Bronchus fibroblast of lung (primary cell): ENCODE results near the gene CNGA3. TPM values are rescaled to one million over a fixed set of nuclear protein-coding genes. Genes with fewer than 3 reads are reported as not detected.

Experiments
- total RNA-seq: library from RNA; depleted of rRNA; stranded (reverse); fragments of >200 nt; gene quantifications from 2 replicates; pipeline ENCODE4 v1.2.3, GENCODE V29; 2015

Gene CNGA3
- total RNA-seq = not detected in 2 replicates

GRCh38 chr2:98346311-98347236, at the start of gene CNGA3:
Gene CNGA3 (plus strand): TSS chr2:98346456. CDS start chr2:98369976, 23,520 bp downstream.

GRCh38 chr2:98444436-98445176, 98.3 kb downstream of the CNGA3 start, which contains the start of gene INPP4A:
Gene INPP4A (plus strand): TSS chr2:98444858. CDS start chr2:98520049, 75,191 bp downstream.

Other genes with a start within 250 kb of the CNGA3 start
- 10.6 and 14.1 TPM in 2 replicates for gene INPP4A, start 98.4 kb downstream of the CNGA3 start, total RNA-seq